ENCODE results near the gene NFXL1.

- TF ChIP-seq POLR2A (IDR thresholded peaks at IDR 0.05; ENCODE audit: low read length) (no peak), GATA1 (IDR thresholded peaks at IDR 0.05; ENCODE audit: low read depth, low read length) (no peak)
Measured at GRCh38 chr4:47855350-47855749, 59.0 kb downstream of the NFXL1 start.

Measured in erythroblast (primary cell).